Upper lobe of right lung (tissue), 1 donor: ENCODE data around the gene IGFBP2. TPM values are rescaled to one million over a fixed set of nuclear protein-coding genes. Genes with fewer than 3 reads are reported as not detected.

Source experiments
- ATAC-seq: fragments of 200-7000 bp; cut with Tn5 transposase; one replicate; pipeline ENCODE4 v1.9.1; 2020; ENCODE audit warnings: mild to moderate bottlenecking, moderate library complexity
- DNase-seq: peaks from one replicate; pipeline ENCODE4 v3.0.0-alpha.2; 2020
- H3K27ac ChIP-seq: fragments of 200-600 bp; one replicate; pipeline ENCODE4 v1.8.0; 2022
- H3K27me3 ChIP-seq: fragments of 200-600 bp; one replicate; pipeline ENCODE4 v1.8.0; 2022; ENCODE audit warnings: mild to moderate bottlenecking
- H3K36me3 ChIP-seq: fragments of 200-600 bp; one replicate; pipeline ENCODE4 v1.8.0; 2022
- H3K4me1 ChIP-seq: fragments of 200-600 bp; one replicate; pipeline ENCODE4 v1.8.0; 2022
- H3K4me3 ChIP-seq: fragments of 200-600 bp; one replicate; pipeline ENCODE4 v1.8.0; 2022; ENCODE audit warnings: mild to moderate bottlenecking
- H3K9me3 ChIP-seq: fragments of 200-600 bp; one replicate; pipeline ENCODE4 v1.8.0; 2022
- CTCF ChIP-seq: fragments of 200-600 bp; IDR thresholded peaks from one replicate; pipeline ENCODE4 v1.8.0; 2022; ENCODE audit warnings: antibody characterized with exemption
- intact Hi-C: fragments of 100-400 bp; cut with DNase I; formaldehyde crosslinking; loops from one replicate; pipeline ENCODE4 v1.11.0; 2022
- total RNA-seq: library from RNA; stranded (reverse); fragmentation: NEBNext Ultra II Directional; extraction: Animal tissue kit (Norgen Biotek cat#: 25700); gene quantifications from one replicate; pipeline ENCODE4 v1.2.1, GENCODE V29; 2021
- donor health status: DM: no; HTN: yes; CAD: no; lungs with severe emphysema.

Gene IGFBP2
- total RNA-seq, 1 donor from 2014 or later, result 46.1 TPM

- H3K36me3 ChIP-seq, result no peaks in the 10 kb centered on the region
- H3K4me3 ChIP-seq, result no peak overlapping the region
- no peaks in the 10 kb centered on the region for H3K9me3 ChIP-seq
- no peaks in the 10 kb centered on the region for H3K27me3 ChIP-seq
- intact Hi-C loops, result no loop called here
- peaks cover 6% of the 10 kb centered on the region for H3K4me1 ChIP-seq
- peak; percentile 4 for ATAC-seq
- no peak overlapping the region for H3K27ac ChIP-seq
- TF ChIP-seq CTCF, result peak; percentile 20
- DNase-seq, result no peak
Measured at GRCh38 chr2:216661639-216662375, 28.6 kb downstream of the IGFBP2 start.

- no peak overlapping the region for H3K4me3 ChIP-seq
- no peaks in the 10 kb centered on the region for H3K27me3 ChIP-seq
- no peak for ATAC-seq
- no peak for DNase-seq
- no peaks in the 10 kb centered on the region for H3K9me3 ChIP-seq
- TF ChIP-seq CTCF, result no peak
- H3K4me1 ChIP-seq, result peaks cover 6% of the 10 kb centered on the region
- intact Hi-C loops, result no loop called here
- H3K36me3 ChIP-seq, result no peaks in the 10 kb centered on the region
- no peak overlapping the region for H3K27ac ChIP-seq
Measured at GRCh38 chr2:216663106-216663505, 29.9 kb downstream of the IGFBP2 start.

GRCh38 chr2:216663846-216664245, 30.6 kb downstream of the IGFBP2 start:
- Histone ChIP-seq H3K27ac (no peak overlapping the region), H3K9me3 (no peaks in the 10 kb centered on the region), H3K4me3 (no peak overlapping the region), H3K27me3 (no peaks in the 10 kb centered on the region), H3K36me3 (no peaks in the 10 kb centered on the region), H3K4me1 (peaks cover 6% of the 10 kb centered on the region)
- ATAC-seq (no peak), DNase-seq (no peak)
- no peak for TF ChIP-seq CTCF
- intact Hi-C loops, result no loop called here

- no peak for DNase-seq
- no peak overlapping the region for H3K4me3 ChIP-seq
- intact Hi-C loops, result loop anchor here (5.0 kb wide), 1 partner anchor 147 kb away; no protein-coding TSS in a partner anchor
- no peaks in the 10 kb centered on the region for H3K36me3 ChIP-seq
- H3K27ac ChIP-seq, result no peak overlapping the region
- H3K27me3 ChIP-seq, result no peaks in the 10 kb centered on the region
- H3K9me3 ChIP-seq, result no peaks in the 10 kb centered on the region
- peaks cover 6% of the 10 kb centered on the region for H3K4me1 ChIP-seq
- no peak for ATAC-seq
- no peak for TF ChIP-seq CTCF
Measured at GRCh38 chr2:216664593-216665034, 31.4 kb downstream of the IGFBP2 start.

- H3K4me1 ChIP-seq, result peaks cover 6% of the 10 kb centered on the region
- ATAC-seq (peak; percentile 64), DNase-seq (no peak)
- intact Hi-C loops, result loop anchor here (5.0 kb wide), 1 partner anchor 148 kb away; no protein-coding TSS in a partner anchor
- TF ChIP-seq CTCF, result no peak
- H3K27ac ChIP-seq, result no peak overlapping the region
- no peaks in the 10 kb centered on the region for H3K9me3 ChIP-seq
- no peaks in the 10 kb centered on the region for H3K27me3 ChIP-seq
- H3K4me3 ChIP-seq, result no peak overlapping the region
- no peaks in the 10 kb centered on the region for H3K36me3 ChIP-seq
Measured at GRCh38 chr2:216665242-216665641, 32.0 kb downstream of the IGFBP2 start.
